H54 (cell line): ENCODE results near the gene TRMT13.

Source experiments
- DNase-seq: peaks from one replicate; pipeline ENCODE4 v3.0.0; 2011; ENCODE audit warnings: low spot score, mixed read lengths; ENCODE audit not compliant: insufficient read length
- FAIRE-seq: peaks from 3 replicates; lab custom pipeline; 2011; peaks lifted over from hg19 to GRCh38; lab: Jason Lieb, UNC
- POLR2A ChIP-seq: IDR thresholded peaks from 2 replicates; pipeline ENCODE4 v1.6.1; 2011; ENCODE audit warnings: low read depth, mild to moderate bottlenecking, low read length

TRMT13 gene

GRCh38 chr1:100134872-100135271 is 1.9 kb downstream of the TRMT13 start:
- FAIRE-seq (no peak), DNase-seq (no peak)
- no peak for TF ChIP-seq POLR2A

- DNase-seq, result no peak
- TF ChIP-seq POLR2A, result no peak
- no peak for FAIRE-seq
These were observed 4.6 kb downstream of the TRMT13 start for GRCh38 chr1:100137602-100138001.

- FAIRE-seq, result no peak
- DNase-seq, result no peak
- TF ChIP-seq POLR2A, result no peak
These were observed 8.2 kb downstream of the TRMT13 start for GRCh38 chr1:100141192-100141591.

- TF ChIP-seq POLR2A, result no peak
- no peak for DNase-seq
- FAIRE-seq, result no peak
These were observed 9.4 kb downstream of the TRMT13 start for GRCh38 chr1:100142343-100142742.

- no peak for FAIRE-seq
- DNase-seq, result no peak
- no peak for TF ChIP-seq POLR2A
These were observed 12.2 kb downstream of the TRMT13 start for GRCh38 chr1:100145116-100145515.

GRCh38 chr1:100146958-100147357 is 14.0 kb downstream of the TRMT13 start:
- no peak for FAIRE-seq
- TF ChIP-seq POLR2A, result no peak
- no peak for DNase-seq

GRCh38 chr1:100147875-100148274 is 14.9 kb downstream of the TRMT13 start:
- DNase-seq (no peak), FAIRE-seq (no peak)
- no peak for TF ChIP-seq POLR2A

- FAIRE-seq (no peak), DNase-seq (no peak)
- no peak for TF ChIP-seq POLR2A
These were observed 18.7 kb downstream of the TRMT13 start for GRCh38 chr1:100151679-100152078.

GRCh38 chr1:100152271-100152670 is 19.3 kb downstream of the TRMT13 start:
- no peak for DNase-seq
- FAIRE-seq, result no peak
- TF ChIP-seq POLR2A, result no peak

GRCh38 chr1:100162881-100163280 is 29.9 kb downstream of the TRMT13 start:
- no peak for TF ChIP-seq POLR2A
- FAIRE-seq, result no peak
- DNase-seq, result no peak

- TF ChIP-seq POLR2A, result no peak
- no peak for FAIRE-seq
- no peak for DNase-seq
These were observed 31.3 kb downstream of the TRMT13 start for GRCh38 chr1:100164216-100164615.

- no peak for TF ChIP-seq POLR2A
- FAIRE-seq, result no peak
- DNase-seq, result no peak
These were observed 31.7 kb downstream of the TRMT13 start for GRCh38 chr1:100164702-100165101.

- TF ChIP-seq POLR2A, result no peak
- DNase-seq (no peak), FAIRE-seq (no peak)
These were observed 35.1 kb downstream of the TRMT13 start for GRCh38 chr1:100168051-100168450.

GRCh38 chr1:100177295-100178041 is 44.5 kb downstream of the TRMT13 start:
- no peak for DNase-seq
- FAIRE-seq, result no peak
- TF ChIP-seq POLR2A, result no peak

GRCh38 chr1:100178091-100178490 is 45.1 kb downstream of the TRMT13 start, which contains the start of gene LRRC39:
LRRC39 (minus strand) TSS chr1:100178256; CDS start chr1:100168516, 9,740 bp downstream.
- FAIRE-seq (no peak), DNase-seq (no peak)
- no peak for TF ChIP-seq POLR2A
